GM18858 (cell line): ENCODE measurements around the gene PUS10.
A peak's percentile ranks its signal among the peaks of the same experiment; 100 is the strongest.
"Not testable (repeated sequence)": the region's sequence is repeated elsewhere in the genome, so short reads cannot be mapped to it uniquely, and the experiment has no call there.

Experiments
- ATAC-seq: cut with Tn5 transposase; IDR thresholded peaks from one replicate; pipeline ENCODE4 v1.9.1; 2021; ENCODE audit not compliant: unreplicated experiment

Gene PUS10

GRCh38 chr2:61013382-61013781 is 4.7 kb downstream of the PUS10 start:
- no peak for ATAC-seq

- not testable (repeated sequence) for ATAC-seq
Observed at GRCh38 chr2:61012303-61012702, 5.8 kb downstream of the PUS10 start.

GRCh38 chr2:61011678-61012077 is 6.4 kb downstream of the PUS10 start:
- no peak for ATAC-seq

GRCh38 chr2:61009355-61009754 is 8.7 kb downstream of the PUS10 start:
- ATAC-seq: no peak

GRCh38 chr2:61006486-61007105 is 11.5 kb downstream of the PUS10 start:
- ATAC-seq: no peak

- ATAC-seq: no peak
Observed at GRCh38 chr2:61005736-61006135, 12.3 kb downstream of the PUS10 start.

GRCh38 chr2:60998628-60999545 is 19.2 kb downstream of the PUS10 start:
- peak; percentile 55 for ATAC-seq

- no peak for ATAC-seq
Observed at GRCh38 chr2:60994131-60994530, 23.9 kb downstream of the PUS10 start.

GRCh38 chr2:60992985-60993392 is 25.1 kb downstream of the PUS10 start:
- peak; percentile 96 for ATAC-seq

GRCh38 chr2:60991644-60992043 is 26.4 kb downstream of the PUS10 start:
- no peak for ATAC-seq

GRCh38 chr2:60989259-60989658 is 28.8 kb downstream of the PUS10 start:
- ATAC-seq: no peak

- ATAC-seq: not testable (repeated sequence)
Observed at GRCh38 chr2:60987656-60988055, 30.4 kb downstream of the PUS10 start.

- no peak for ATAC-seq
Observed at GRCh38 chr2:60987041-60987440, 31.0 kb downstream of the PUS10 start.

- peak; percentile 61 for ATAC-seq
Observed at GRCh38 chr2:60984720-60985119, 33.3 kb downstream of the PUS10 start.

GRCh38 chr2:60982066-60982465 is 36.0 kb downstream of the PUS10 start:
- ATAC-seq: not testable (repeated sequence)

GRCh38 chr2:60980071-60980815 is 37.8 kb downstream of the PUS10 start:
- ATAC-seq: no peak

GRCh38 chr2:60979231-60979630 is 38.8 kb downstream of the PUS10 start:
- ATAC-seq: no peak

- ATAC-seq: no peak
Observed at GRCh38 chr2:60977562-60977895, 40.5 kb downstream of the PUS10 start.

GRCh38 chr2:60976875-60977561 is 41.0 kb downstream of the PUS10 start:
- ATAC-seq: peak; percentile 50

- no peak for ATAC-seq
Observed at GRCh38 chr2:60976256-60976850, 41.7 kb downstream of the PUS10 start.

- ATAC-seq: no peak
Observed at GRCh38 chr2:60974652-60975051, 43.4 kb downstream of the PUS10 start.
